Fibroblast of villous mesenchyme (primary cell): ENCODE measurements around the gene FBXL4. TPM values are rescaled to one million over a fixed set of nuclear protein-coding genes. Genes with fewer than 3 reads are reported as not detected.
A peak's percentile ranks its signal among the peaks of the same experiment; 100 is the strongest.

Experiments
- DNase-seq: peaks from one replicate; pipeline ENCODE4 v3.0.0-alpha.2; 2010; ENCODE audit warnings: low read depth
- H3K4me3 ChIP-seq: 2 replicates; pipeline ENCODE4 v1.5.1; 2011; ENCODE audit warnings: low read depth, mild to moderate bottlenecking, low read length
- total RNA-seq: library from RNA; depleted of rRNA; stranded (reverse); fragments of >200 nt; gene quantifications from 2 replicates; pipeline ENCODE4 v1.2.3, GENCODE V29; 2012
- TF ChIP-seq, protein P1 (sequence below): IDR thresholded peaks from 2 replicates; pipeline ENCODE4 v1.5.1; 2012; ENCODE audit warnings: low read depth, mild to moderate bottlenecking, low read length; ENCODE audit not compliant: insufficient read depth

FBXL4 gene
- total RNA-seq, 1 donor, result 19.0 TPM

- peak; percentile 13 for DNase-seq
- TF ChIP-seq, protein P1, sequence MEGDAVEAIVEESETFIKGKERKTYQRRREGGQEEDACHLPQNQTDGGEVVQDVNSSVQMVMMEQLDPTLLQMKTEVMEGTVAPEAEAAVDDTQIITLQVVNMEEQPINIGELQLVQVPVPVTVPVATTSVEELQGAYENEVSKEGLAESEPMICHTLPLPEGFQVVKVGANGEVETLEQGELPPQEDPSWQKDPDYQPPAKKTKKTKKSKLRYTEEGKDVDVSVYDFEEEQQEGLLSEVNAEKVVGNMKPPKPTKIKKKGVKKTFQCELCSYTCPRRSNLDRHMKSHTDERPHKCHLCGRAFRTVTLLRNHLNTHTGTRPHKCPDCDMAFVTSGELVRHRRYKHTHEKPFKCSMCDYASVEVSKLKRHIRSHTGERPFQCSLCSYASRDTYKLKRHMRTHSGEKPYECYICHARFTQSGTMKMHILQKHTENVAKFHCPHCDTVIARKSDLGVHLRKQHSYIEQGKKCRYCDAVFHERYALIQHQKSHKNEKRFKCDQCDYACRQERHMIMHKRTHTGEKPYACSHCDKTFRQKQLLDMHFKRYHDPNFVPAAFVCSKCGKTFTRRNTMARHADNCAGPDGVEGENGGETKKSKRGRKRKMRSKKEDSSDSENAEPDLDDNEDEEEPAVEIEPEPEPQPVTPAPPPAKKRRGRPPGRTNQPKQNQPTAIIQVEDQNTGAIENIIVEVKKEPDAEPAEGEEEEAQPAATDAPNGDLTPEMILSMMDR, result no peak
- H3K4me3 ChIP-seq, result no peak overlapping the region
These were observed 75.9 kb downstream of the FBXL4 start for GRCh38 chr6:98871821-98872220.

DNA sequence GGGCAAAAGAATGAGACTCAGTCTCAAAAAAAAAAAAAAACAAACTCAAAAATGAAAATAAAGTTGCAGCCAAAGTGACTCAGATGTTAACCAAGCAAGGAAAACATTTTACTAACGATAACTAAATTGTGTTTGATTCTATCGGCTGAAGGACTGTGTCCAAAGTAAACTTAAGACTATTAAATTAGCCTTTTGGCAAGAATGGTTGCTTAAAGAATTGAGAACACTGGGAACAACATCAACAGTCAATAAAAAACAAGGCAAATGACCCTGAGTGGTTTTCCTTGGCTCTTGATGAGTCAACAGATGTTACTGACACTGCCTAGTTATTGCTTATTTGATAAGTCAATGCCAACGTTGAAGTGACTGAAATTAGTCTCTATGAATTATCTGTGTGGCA lies 76.7 kb downstream of the FBXL4 start:
- peak; percentile 77 for DNase-seq
- H3K4me3 ChIP-seq, result no peak overlapping the region
- TF ChIP-seq, protein P1, result no peak

DNA sequence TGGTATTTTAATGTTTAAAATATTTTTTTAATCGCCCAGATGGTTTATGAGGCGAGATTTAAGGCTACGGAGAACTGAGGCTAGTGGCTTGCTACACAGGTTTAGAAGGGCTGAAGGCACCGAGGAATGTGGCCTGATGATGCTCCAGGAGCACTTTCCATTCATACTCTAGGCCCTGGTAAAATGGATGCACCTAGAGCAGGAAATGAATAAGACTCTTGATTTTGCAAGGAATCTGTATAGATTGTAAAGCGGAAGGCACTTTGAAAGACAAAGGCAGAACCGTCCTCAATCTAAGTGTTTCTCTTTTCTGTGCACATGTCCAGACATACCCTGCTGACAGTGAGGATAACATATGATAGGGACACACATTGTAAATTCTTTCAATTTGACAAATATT lies 83.2 kb downstream of the FBXL4 start:
- no peak overlapping the region for H3K4me3 ChIP-seq
- TF ChIP-seq, protein P1, result no peak
- no peak for DNase-seq

- no peak overlapping the region for H3K4me3 ChIP-seq
- TF ChIP-seq, protein P1, result no peak
- DNase-seq, result no peak
These were observed 99.1 kb downstream of the FBXL4 start for GRCh38 chr6:98848539-98849242.

GRCh38 chr6:98847779-98848538 lies 99.8 kb downstream of the FBXL4 start:
- H3K4me3 ChIP-seq, result peak overlapping the region; percentile 27
- DNase-seq, result no peak
- TF ChIP-seq, protein P1, result no peak

DNA sequence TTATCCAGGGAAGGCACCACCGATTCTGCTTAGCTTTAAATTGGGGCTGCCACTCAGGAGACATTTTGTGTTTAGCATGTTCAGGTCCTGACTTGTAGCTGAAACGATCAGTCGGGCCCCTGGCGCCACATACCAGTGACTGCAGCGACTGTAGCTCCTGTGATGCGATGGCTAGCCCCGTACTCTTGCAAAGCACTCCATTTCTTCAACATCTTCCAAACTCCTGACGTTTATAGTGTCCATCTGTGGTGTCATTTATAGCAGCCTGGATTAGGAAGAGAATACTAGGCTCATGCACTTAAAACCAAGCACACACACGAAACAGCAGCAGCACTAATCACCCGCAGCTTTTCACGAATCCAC lies 100.3 kb downstream of the FBXL4 start:
- H3K4me3 ChIP-seq, result no peak overlapping the region
- TF ChIP-seq, protein P1, result no peak
- DNase-seq, result no peak

DNA sequence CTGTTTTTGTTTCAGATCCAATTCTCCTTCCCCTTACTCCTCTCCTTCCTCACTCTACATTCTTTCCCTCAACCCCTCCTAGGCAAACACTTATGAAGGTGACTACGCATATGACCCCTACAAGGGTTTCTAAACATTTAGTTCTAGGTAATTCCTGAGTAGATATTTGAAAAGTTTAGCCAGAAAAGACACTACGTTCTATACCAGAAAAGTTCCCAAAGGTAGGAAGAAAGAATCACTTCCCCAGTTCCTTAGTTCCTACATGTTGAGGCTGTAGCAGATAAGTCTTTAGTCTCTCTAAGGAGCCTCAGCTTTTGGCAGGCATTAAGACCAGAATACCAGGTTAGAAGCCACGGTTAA lies 101.7 kb downstream of the FBXL4 start:
- H3K4me3 ChIP-seq, result no peak overlapping the region
- no peak for DNase-seq
- TF ChIP-seq, protein P1, result no peak
